Panc1 (cell line): Measurements from ENCODE around the gene CEMIP. TPM values are rescaled to one million over a fixed set of nuclear protein-coding genes. Genes with fewer than 3 reads are reported as not detected.

Experiments
- ATAC-seq: fragments of 200-7000 bp; cut with Tn5 transposase; 2 replicates; pipeline ENCODE4 v1.9.1; 2020; ENCODE audit warnings: mild to moderate bottlenecking, moderate library complexity
- BruUV-seq: library from RNA; stranded (reverse); fragments of 400-500 nt; replicated peaks from 2 replicates; lab custom pipeline; 2021; lab: Mats Ljungman, UMichigan
- CTCF ChIA-PET: fragments of 300-600 bp; sonication (Branson Sonifier 250); formaldehyde crosslinking; loops from one replicate; lab custom pipeline; 2022; ENCODE audit warnings: antibody characterized with exemption; lab: Charles Lee
- POLR2A ChIA-PET: fragments of 300-600 bp; sonication (Branson Sonifier 250); formaldehyde crosslinking; loops from one replicate; lab custom pipeline; 2022; ENCODE audit warnings: antibody characterized with exemption; lab: Charles Lee
- DNase-seq: peaks from one replicate; pipeline ENCODE4 v3.0.0-alpha.2; 2010; ENCODE audit warnings: low read depth, low spot score
- H3K27ac ChIP-seq: 2 replicates; pipeline ENCODE4 v1.5.1; 2011; ENCODE audit warnings: mild to moderate bottlenecking, low read length, inconsistent platforms
- H3K27me3 ChIP-seq: fragments of 200-500 bp; sonication (Bioruptor generic); 2 replicates; pipeline ENCODE4 v1.6.0; 2014; ENCODE audit warnings: low read length, inconsistent platforms; ENCODE audit not compliant: control insufficient read depth, insufficient read depth
- H3K36me3 ChIP-seq: fragments of 200-500 bp; sonication (Bioruptor generic); 2 replicates; pipeline ENCODE4 v1.5.1; 2014; ENCODE audit warnings: inconsistent platforms, mild to moderate bottlenecking, low read length, moderate library complexity; ENCODE audit not compliant: control insufficient read depth, insufficient read depth
- H3K4me1 ChIP-seq: 2 replicates; pipeline ENCODE4 v1.5.1; 2011; ENCODE audit warnings: inconsistent platforms, mild to moderate bottlenecking, low read length, moderate library complexity; ENCODE audit not compliant: control insufficient read depth, insufficient read depth
- H3K4me3 ChIP-seq, 2 experiments: 2 replicates each; pipeline ENCODE4 v1.5.1; 2011 to 2012; ENCODE audit warnings: low read depth in 2 of 2, low read length in 2 of 2, mild to moderate bottlenecking in 2 of 2, inconsistent platforms in 1 of 2, moderate library complexity in 1 of 2
- H3K9me3 ChIP-seq: fragments of 200-500 bp; sonication (Bioruptor generic); 2 replicates; pipeline ENCODE4 v1.5.1; 2014; ENCODE audit warnings: low read depth, mild to moderate bottlenecking, inconsistent platforms, low read length, moderate library complexity; ENCODE audit not compliant: control insufficient read depth, insufficient read depth
- POLR2AphosphoS5 ChIP-seq: IDR thresholded peaks from 2 replicates; pipeline ENCODE4 v1.6.1; 2012; ENCODE audit warnings: mild to moderate bottlenecking, low read depth, low read length, moderate library complexity
- SIN3A ChIP-seq: IDR thresholded peaks from 2 replicates; pipeline ENCODE4 v1.6.1; 2012; ENCODE audit warnings: low read depth, mild to moderate bottlenecking, low read length, moderate library complexity, borderline replicate concordance; ENCODE audit not compliant: insufficient read depth
- TCF7L2 ChIP-seq: IDR thresholded peaks from 2 replicates; pipeline ENCODE4 v1.6.1; 2011; ENCODE audit warnings: mild to moderate bottlenecking, low read depth, low read length, inconsistent platforms
- in situ Hi-C: cut with HindIII; loops from 2 replicates; pipeline ENCODE4 v1.10.0; 2016; ENCODE audit warnings: low sequenced_read_pairs, low pct_unique_long_range_greater_than_20kb
- intact Hi-C: fragments of 100-400 bp; cut with micrococcal nuclease; formaldehyde crosslinking; loops from one replicate; pipeline ENCODE4 v1.10.0; 2022; ENCODE audit not compliant: unreplicated experiment
- total RNA-seq: library from RNA; stranded (reverse); gene quantifications from one replicate; pipeline ENCODE4 v1.2.1, GENCODE V29; 2021; ENCODE audit not compliant: unreplicated experiment
- TF ChIP-seq, protein P1 (sequence below): fragments of 450-650 bp; IDR thresholded peaks from 2 replicates; pipeline ENCODE4 v1.5.1; 2017; ENCODE audit warnings: mild to moderate bottlenecking
- TF ChIP-seq, protein P2 (sequence below), 2 experiments: IDR thresholded peaks; 2 replicates each; pipeline ENCODE4 v1.6.1; 2011 to 2012; ENCODE audit warnings: low read depth in 2 of 2, control low read depth in 1 of 2, low read length in 1 of 2, mild to moderate bottlenecking in 1 of 2, moderate library complexity in 1 of 2; ENCODE audit not compliant: insufficient read depth in 1 of 2

The CEMIP gene
- total RNA-seq, 1 experiment from 2014 or later = 0.46 TPM

DNA sequence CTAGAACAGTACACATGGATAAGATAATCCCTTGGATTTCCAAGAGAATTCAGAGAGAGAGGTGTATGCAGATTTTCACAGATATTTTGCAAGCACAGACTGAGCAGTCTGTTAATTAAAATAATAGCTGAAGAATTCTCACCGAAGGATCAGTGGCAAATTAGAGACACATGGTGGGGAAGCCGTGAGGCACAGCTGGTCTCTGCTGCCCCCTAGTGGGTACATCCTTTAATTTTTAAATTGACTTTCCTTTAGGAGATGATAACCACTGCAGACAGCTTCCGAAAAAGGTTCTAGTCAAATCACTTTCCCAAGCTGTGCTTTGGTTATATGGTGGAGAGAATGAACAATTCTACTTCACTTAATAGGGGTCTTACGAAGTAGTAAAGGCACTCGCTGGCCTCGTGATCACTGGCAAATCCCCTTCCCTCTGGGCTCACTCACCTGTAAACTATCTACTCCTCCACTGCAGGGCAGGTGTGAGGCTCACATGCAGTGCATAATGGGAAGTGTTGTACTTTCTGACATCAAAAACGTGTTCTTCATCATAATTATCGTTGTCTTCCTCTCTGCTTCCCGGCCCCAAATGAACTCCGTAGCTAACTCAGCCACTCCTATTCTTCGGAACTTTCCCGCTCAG is 191.0 kb downstream of the CEMIP start:
- no peaks in the 10 kb centered on the region for H3K36me3 ChIP-seq
- BruUV-seq = no TSS peak
- H3K4me3 ChIP-seq = no peak overlapping the region
- H3K27me3 ChIP-seq = no peaks in the 10 kb centered on the region
- intact Hi-C loops (loop anchor here (2.0 to 5.0 kb wide), 3 partner anchors 189 to 513 kb away; no protein-coding TSS in a partner anchor), in situ Hi-C loops (no loop called here)
- DNase-seq (no peak), ATAC-seq (peak; percentile 85)
- CTCF ChIA-PET = interaction anchor here (0.5 to 1.2 kb wide), 3 partner anchors 182 to 194 kb away, joined by 4 to 8 read pairs (median 5); partner anchors contain the start of gene CEMIP
- H3K9me3 ChIP-seq = no peaks in the 10 kb centered on the region
- no peaks in the 10 kb centered on the region for H3K4me1 ChIP-seq
- no peak overlapping the region for H3K27ac ChIP-seq
- TF ChIP-seq, protein P1, sequence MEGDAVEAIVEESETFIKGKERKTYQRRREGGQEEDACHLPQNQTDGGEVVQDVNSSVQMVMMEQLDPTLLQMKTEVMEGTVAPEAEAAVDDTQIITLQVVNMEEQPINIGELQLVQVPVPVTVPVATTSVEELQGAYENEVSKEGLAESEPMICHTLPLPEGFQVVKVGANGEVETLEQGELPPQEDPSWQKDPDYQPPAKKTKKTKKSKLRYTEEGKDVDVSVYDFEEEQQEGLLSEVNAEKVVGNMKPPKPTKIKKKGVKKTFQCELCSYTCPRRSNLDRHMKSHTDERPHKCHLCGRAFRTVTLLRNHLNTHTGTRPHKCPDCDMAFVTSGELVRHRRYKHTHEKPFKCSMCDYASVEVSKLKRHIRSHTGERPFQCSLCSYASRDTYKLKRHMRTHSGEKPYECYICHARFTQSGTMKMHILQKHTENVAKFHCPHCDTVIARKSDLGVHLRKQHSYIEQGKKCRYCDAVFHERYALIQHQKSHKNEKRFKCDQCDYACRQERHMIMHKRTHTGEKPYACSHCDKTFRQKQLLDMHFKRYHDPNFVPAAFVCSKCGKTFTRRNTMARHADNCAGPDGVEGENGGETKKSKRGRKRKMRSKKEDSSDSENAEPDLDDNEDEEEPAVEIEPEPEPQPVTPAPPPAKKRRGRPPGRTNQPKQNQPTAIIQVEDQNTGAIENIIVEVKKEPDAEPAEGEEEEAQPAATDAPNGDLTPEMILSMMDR = peak; percentile 92
- TF ChIP-seq, protein P2, sequence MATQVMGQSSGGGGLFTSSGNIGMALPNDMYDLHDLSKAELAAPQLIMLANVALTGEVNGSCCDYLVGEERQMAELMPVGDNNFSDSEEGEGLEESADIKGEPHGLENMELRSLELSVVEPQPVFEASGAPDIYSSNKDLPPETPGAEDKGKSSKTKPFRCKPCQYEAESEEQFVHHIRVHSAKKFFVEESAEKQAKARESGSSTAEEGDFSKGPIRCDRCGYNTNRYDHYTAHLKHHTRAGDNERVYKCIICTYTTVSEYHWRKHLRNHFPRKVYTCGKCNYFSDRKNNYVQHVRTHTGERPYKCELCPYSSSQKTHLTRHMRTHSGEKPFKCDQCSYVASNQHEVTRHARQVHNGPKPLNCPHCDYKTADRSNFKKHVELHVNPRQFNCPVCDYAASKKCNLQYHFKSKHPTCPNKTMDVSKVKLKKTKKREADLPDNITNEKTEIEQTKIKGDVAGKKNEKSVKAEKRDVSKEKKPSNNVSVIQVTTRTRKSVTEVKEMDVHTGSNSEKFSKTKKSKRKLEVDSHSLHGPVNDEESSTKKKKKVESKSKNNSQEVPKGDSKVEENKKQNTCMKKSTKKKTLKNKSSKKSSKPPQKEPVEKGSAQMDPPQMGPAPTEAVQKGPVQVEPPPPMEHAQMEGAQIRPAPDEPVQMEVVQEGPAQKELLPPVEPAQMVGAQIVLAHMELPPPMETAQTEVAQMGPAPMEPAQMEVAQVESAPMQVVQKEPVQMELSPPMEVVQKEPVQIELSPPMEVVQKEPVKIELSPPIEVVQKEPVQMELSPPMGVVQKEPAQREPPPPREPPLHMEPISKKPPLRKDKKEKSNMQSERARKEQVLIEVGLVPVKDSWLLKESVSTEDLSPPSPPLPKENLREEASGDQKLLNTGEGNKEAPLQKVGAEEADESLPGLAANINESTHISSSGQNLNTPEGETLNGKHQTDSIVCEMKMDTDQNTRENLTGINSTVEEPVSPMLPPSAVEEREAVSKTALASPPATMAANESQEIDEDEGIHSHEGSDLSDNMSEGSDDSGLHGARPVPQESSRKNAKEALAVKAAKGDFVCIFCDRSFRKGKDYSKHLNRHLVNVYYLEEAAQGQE (IDR thresholded peaks at IDR 0.05; ENCODE audit: insufficient read depth in 1 of 2, low read depth in 2 of 2, low read length in 1 of 2) = no peak
- POLR2A ChIA-PET = interaction anchor here (0.5 kb wide), 1 partner anchor 38 kb away, joined by 4 read pairs; no protein-coding TSS in a partner anchor

DNA sequence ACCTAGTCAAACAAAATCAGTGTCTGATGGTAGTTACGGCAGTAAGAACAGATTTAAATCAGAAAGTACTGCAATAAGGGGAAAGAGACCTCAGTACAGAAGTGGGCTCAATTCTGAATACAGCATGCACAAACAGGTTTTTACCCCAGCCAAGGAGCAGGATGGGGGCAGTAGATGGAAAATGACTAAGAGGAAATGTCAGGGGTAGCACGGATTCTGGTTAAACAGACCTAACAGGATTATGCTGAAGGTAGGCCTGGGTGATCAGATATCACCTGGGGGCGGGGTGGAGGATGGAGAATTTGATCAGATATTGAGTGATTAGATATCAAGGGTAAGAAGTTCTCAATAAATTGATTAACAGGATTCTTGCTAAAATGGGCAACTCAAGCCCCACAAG is 191.5 kb downstream of the CEMIP start:
- POLR2A ChIA-PET = no interaction called here
- in situ Hi-C loops = no loop called here

More for the DNA sequence above, 191.5 kb downstream of the CEMIP start:
- BruUV-seq = no TSS peak
- H3K4me1 ChIP-seq = no peaks in the 10 kb centered on the region
- H3K4me3 ChIP-seq = no peak overlapping the region
- H3K27ac ChIP-seq = no peak overlapping the region
- H3K27me3 ChIP-seq = no peaks in the 10 kb centered on the region
- no peaks in the 10 kb centered on the region for H3K36me3 ChIP-seq
- CTCF ChIA-PET = interaction anchor here (1.1 to 1.2 kb wide), 2 partner anchors 191 to 194 kb away, joined by 5 to 8 read pairs; partner anchors contain the start of gene CEMIP
- intact Hi-C loops = loop anchor here (2.0 to 5.0 kb wide), 3 partner anchors 190 to 513 kb away; no protein-coding TSS in a partner anchor
- DNase-seq = no peak
- TF ChIP-seq, protein P1 = no peak
- no peak for TF ChIP-seq TCF7L2
- TF ChIP-seq, protein P2 (IDR thresholded peaks at IDR 0.05; ENCODE audit: insufficient read depth in 1 of 2, low read depth in 2 of 2, low read length in 1 of 2) = no peak
- TF ChIP-seq POLR2AphosphoS5 = no peak
- no peak for TF ChIP-seq SIN3A
- H3K9me3 ChIP-seq = no peaks in the 10 kb centered on the region
- no peak for ATAC-seq
